ENCODE results near the gene EMX1.

- TF ChIP-seq CTCF (IDR thresholded peaks at IDR 0.05) (no peak), POLR2A (IDR thresholded peaks at IDR 0.05) (no peak)
Measured at GRCh38 chr2:72969706-72970105, 52.4 kb downstream of the EMX1 start.

Data from breast epithelium (tissue), 3 donors.